GM15510 (cell line): Measurements from ENCODE around the gene RASA3.

Experiments used
- POLR2A ChIP-seq: IDR thresholded peaks from 3 replicates; pipeline ENCODE4 v1.6.1; 2011; ENCODE audit warnings: borderline replicate concordance; ENCODE audit not compliant: insufficient read length; ENCODE audit errors: extremely low read depth

Gene RASA3

DNA sequence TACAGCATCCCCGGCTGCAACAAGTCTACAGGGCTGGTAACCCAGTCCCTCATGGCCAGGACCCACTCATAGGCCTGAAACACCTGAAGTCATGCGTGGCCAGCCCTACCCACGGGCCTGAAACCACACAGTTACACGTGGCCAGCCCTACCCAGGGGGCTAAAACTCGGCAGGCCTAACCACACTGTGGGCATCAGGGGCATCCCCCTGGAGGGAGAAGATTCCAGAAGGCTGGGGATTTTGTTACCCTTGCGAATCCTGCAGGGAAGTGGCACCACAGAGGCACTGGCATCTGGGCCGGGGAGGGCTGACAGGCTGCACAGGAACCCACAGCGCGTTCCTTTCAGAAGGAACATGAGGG is 110.1 kb downstream of the RASA3 start:
- no peak for TF ChIP-seq POLR2A

DNA sequence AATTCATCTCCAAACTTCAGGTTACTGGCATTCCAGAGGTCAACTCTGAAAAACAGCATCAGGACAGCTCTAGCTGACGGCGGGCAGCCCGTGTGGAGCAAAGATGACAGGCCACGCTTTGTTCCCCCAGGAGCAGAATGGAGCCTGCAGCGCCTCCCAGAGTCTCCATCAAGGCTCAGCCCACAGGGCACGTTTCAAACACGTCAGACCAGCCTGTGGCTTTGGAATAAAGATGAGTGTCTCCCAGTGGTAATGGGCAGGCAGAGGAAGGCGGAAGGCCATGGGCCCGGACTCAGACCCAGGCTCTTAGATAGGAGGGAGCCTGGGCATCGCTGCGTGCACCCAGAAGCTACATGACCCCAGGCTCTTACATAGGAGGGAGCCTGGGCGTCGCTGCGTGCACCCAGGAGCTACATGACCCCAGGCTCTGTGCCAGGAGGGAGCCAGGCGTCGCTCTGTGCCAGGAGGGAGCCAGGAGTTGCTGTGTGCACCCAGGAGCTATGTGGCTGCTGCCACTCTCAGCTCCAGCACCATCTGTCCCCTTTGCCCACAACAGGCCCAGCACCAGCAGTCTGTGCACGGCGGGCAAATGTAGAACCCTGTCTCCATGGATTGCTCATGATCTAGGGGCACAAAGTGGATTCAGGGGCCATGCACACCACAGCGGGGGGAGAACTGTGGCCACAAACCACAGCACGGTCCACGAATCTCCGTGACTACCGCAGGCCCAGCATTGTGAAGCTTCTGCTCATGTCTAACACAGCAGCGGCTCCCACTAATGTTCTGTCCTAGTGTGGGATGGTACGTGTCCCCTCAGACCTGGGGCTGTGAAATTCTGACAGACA is 110.7 kb downstream of the RASA3 start:
- no peak for TF ChIP-seq POLR2A

DNA sequence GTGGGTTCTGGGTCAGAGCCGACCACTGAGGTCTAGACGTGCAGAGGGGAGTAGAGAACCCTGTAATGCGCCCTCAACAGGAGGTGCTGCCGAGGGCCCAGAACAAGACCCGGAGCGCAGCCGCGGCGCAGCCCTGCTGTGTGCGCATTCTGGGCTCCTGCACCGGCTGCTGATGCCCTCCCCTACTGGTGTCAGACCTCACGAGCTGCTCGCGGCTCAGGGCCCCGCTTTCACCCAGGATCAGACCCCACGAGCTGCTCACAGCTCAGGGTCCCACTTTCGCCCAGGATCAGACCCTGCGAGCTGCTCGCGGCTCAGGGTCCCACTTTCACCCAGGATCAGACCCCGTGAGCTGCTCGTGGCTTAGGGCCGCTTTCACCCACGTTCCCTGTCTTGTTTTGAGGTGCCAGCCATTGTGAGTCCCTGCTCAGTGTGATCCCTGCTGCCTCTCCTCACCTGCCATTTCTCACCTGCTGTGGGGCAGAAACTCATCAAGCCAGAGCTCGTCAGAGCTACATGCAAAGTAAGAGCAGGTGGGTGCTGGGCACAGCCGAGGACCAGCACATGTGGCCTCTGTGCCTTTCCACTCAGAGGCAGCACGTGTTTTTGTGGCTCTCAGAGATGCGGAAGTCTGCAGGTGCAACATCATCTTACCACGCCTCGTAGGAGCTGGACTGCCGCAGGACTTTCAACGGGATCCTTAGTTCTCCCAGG is 111.5 kb downstream of the RASA3 start:
- no peak for TF ChIP-seq POLR2A

DNA sequence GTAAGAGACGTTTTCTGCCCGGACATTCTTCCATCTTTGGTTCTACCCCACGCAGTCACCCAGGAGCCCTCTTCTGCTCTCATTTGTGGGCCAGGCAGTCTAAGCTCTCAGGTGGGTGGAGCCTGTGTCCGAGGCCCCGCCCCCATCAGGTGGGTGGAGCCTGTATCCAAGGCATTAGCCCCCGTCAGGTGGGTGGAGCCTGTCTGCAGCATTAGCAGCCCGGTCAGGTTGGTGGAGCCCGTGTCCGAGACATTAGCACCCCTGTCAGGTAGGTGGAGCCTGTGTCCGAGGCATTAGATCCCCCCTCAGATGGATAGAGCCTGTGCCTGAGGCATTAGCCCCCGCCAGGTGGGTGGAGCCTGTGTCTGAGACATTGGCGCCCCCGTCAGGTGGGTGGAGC is 113.1 kb downstream of the RASA3 start:
- TF ChIP-seq POLR2A = no peak

DNA sequence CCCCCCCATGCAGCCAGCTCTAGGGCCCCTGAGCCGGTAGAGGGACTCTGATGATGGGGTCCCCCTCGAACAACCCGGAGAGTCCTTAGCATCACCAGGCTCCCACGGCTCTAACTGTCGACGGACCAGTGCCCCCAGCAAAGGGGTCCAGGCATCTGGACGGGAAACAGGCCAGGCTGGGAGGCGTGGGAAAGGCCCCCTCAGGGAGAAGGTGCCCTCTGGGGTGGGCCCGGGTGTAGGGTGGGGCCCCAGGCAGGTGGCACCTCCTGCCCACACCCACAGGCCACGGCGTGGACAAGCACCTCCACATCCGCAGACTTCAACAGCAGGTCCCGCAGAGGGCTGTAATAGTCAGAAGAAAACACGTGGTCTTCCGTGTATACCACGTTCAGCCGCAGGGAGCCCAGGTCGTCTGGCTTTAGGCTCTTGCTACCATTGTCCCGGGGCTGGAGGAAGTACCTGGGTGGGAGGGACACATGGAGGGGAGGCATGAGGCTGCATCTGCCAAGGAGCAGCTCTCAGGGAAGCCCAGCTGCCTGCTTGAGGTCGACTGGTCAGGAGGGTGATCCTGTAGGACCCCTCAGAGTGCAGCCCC is 113.9 kb downstream of the RASA3 start:
- no peak for TF ChIP-seq POLR2A

DNA sequence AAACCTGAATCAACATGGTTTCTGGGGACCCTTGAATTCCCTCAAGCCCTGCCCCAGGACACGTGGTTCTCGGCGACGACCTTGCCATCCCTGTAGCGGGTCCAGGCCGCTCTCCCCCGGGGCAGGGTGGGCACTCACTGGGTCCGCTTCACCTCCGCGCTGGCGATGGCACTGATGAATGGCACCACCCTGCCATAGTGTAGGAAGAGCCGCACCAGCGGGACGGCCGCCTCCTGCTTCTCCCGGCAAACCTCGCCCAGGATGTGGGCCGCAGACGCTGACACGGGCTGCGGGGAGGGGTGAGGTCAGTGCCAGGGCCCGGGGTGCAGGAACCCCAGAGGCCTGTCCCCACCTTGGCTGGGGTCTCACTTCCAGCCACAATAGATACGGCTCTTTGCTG is 114.5 kb downstream of the RASA3 start:
- TF ChIP-seq POLR2A = no peak

DNA sequence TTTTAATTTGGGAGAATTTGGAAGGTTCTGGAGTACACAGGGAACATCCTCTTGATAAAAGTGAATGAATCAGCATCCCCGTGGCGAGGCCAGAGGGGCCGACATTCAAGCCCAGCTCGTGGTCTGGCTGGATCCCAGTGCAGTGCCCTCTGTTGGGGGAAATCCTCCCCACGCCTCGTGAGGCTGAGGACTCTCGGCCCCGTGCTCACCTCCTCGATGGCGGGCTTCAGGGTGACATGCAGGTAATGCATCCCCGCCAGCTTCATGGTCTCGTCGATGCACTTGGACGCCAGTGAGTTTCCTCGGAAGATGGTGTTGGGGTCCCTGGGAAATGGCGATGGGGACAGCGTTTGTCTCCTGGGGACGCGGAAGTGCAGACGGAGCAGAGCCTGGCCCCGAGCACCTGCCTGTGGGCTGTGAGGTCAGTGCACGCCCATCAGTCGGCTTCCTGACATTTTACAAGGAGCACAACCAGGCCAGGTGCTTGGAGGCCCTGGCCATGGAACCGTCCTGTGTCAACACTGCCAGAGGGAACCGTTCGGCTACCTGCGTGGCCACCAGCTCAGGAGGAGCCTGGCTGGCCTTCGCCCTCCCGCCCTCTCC is 115.3 kb downstream of the RASA3 start:
- no peak for TF ChIP-seq POLR2A

DNA sequence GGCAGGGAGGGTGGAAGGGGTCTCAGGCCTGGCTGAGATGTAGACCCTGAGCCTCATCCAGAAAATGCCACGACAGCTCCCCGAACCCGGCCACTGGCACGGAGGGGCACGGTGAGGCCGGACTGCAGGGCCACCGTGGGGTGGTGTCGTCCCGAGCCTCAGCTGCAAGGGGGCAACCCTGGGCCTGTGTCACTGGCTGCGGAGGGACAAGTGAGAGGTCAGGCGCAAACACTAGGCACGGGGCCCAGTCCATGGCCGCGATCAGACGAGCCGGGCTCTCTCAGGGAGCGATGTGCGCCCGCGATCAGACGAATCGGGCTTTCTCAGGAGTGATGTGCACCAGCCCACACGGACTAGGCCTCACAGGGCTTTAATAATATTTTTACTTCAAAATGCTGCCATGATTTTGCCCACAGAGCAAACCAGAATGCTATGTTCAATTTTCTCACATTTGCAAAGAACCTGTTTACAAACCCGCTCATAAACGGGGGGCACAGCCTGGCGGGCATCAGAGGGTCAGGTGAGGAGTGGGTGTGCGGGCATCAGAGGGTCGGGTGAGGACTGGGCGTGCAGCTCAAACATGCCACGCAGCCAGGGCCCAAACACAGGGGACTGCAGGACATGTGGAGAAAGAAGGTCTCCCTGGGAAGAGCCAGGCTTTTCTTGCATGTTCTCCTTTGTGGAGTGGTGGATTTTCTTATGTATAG is 115.9 kb downstream of the RASA3 start:
- no peak for TF ChIP-seq POLR2A

DNA sequence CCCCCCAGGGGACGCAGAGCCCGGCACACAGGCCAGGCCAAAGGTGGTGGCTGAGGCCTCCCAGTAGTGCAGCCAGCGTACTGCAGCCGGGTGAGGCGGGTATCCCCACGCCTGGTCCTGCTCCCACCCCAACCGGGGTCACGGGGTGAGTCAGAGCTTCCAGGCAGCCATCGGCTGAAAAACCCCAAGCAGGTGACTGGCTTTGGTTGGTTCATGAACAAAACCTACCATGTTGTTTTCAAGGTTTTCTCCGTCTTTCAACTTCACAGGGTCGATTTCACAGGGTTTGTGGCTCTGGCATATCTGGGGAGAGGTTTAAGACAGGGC is 116.5 kb downstream of the RASA3 start:
- no peak for TF ChIP-seq POLR2A

DNA sequence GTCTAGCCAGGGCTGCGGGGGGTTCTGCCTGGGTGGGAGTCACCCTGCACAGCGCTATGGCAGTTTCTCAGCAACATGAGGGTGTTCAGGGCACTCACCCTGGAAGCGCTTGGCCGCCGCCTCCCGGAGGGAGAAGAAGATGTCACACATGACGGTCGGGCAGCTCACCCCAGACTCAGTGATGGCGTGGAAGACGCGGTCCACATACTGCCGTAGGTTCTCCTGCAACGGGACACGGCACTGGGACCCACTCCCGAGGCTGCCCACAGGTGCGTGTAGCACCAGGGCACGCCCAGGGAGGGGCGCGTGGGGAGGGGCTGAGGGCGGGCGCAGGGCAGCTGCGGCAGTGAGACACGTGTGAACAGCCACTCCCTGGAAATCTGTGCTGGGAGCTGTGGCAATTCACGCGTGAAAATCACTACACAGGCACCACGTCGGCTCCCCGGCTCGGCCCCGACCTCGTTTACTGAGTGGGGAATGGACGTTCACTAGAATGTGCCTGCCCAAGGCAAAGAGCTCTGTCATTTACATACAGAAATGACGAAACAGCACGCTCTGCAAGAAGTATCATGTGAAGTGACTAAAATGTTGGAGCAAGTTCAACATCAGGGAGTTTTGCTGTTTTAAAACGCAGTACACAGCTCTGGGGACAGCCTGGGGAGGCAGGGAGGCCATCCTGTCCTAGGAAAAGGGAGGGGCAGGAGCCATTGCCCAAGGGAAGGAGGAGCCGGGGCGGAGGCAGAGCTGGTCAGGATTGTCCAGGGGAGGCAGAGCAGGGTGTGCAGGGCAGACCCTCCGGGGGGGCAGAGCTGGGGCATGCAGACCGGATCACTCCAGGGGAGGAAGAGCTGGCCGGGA is 117.1 kb downstream of the RASA3 start:
- no peak for TF ChIP-seq POLR2A

DNA sequence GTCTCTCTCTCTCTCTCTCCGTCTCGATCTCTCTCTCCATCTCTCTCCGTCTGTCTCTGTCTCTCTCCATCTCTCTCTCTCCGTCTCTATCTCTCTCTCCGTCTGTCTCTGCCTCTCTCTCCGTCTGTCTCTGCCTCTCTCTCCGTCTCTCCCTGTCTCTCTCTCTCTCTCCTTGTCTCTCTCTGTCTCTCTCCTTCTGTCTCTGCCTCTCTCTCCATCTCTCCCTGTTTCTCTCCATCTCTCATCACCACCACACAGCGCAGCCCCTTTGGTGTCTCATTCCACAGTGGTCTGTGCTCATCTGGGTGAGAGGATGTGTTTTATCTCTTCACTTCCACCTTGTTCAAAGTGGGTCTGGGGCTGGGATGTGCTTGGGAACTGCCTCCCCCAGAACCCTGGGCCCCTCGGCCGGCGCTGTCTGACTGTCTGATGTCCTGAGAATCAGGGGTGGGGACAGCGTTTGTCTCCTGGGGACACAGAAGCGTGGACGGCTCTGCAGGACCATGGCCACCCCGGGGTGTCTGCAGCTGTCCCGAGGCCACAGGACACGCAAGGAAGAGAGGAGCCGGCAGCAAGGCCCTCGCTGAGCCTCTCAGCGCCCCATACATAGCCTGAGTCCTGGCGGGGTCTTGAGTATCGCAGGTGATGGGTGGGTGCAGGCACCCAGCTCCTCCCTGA is 118.3 kb downstream of the RASA3 start:
- no peak for TF ChIP-seq POLR2A

DNA sequence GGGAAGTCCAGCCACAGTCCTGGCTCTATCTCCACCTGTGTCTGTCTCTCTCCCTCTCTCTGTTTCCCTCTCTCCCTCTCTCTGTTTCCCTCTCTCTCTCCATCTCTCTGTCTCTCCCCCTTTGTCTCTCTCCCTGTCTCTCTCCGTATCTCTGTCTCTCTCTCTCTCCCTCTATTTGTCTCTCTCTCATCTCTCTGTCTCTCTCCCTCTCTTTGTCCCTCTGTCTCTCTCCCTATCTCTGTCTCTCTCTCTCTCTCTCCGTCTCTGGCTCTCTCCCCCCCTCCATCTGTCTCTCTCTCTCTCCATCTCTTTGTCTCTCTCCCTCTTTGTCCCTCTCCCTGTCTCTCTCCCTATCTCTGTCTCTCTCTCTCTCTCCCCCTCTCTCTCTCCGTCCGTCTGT is 119.1 kb downstream of the RASA3 start:
- TF ChIP-seq POLR2A = no peak

DNA sequence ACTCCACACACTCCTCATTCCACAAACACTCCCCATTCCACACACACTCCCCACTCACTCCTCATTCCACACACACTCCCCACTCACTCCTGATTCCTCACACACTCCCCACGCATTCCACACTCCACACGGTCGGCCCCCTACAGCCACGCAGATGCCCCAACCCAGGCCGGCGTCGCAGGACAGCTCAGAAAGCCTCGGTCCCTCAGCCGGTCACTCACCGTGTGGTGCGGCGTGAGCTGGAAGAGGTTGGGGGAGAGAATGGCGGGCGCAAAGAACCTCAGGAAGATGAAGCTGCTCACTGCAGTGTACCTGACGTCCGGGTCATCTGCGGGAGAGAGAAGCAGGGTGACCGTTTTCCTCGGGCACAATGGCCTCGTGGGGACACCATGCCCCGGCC is 119.5 kb downstream of the RASA3 start:
- TF ChIP-seq POLR2A = no peak
